Right lobe of liver (tissue), 4 donors: ENCODE measurements around the gene COX7C.

Source experiments
- POLR2A ChIP-seq: fragments of 450-650 bp; IDR thresholded peaks from one replicate; pipeline ENCODE4 v1.6.1; 2017; ENCODE audit warnings: antibody characterized with exemption, mild to moderate bottlenecking
- TF ChIP-seq, protein P1 (sequence below), 4 donors: fragments of 200-600 bp in 3 of 4; fragments of 450-650 bp in 1 of 4; IDR thresholded peaks; one replicate each; pipeline versions ENCODE4 v1.5.1 to v1.8.0; 2016 to 2022; ENCODE audit warnings: antibody characterized with exemption in 4 of 4, mild to moderate bottlenecking in 2 of 4
- donor health status: DM: no; HTN: no; CAD: no.
- donor health status: DM: no; HTN: no; CAD: no.
- donor health status: DM: no; HTN: yes; CAD: no.

DNA sequence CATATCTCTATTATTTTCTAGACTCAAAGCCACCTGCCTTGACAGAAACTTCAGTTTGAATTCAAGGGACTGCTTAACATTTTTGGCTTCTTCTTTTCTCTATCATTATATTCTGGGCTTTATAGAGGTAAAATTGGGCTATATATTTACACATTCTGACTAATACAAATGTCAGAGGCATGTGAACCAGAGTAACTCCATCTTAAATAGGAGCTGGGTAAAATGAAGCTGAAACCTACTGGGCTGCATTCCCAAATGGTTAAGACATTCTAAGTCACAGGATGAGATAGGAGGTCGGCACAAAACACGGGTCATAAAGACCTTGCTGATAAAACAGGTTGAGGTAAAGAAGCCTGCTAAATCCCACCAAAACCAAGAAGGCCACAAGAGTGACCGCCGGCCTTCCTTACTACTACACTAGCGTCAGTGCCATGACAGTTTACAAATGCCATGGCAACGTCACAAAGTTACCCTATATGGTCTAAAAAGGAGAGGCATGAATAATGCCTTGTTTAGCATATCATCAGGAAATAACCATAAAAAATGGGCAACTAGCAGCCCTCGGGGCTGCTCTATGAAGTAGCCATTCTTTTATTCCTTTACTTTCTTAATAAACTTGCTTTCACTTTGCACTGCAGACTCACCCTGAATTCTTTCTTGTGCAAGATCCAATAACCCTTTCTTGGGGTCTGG is 44.8 kb upstream of the COX7C start:
- TF ChIP-seq, protein P1, sequence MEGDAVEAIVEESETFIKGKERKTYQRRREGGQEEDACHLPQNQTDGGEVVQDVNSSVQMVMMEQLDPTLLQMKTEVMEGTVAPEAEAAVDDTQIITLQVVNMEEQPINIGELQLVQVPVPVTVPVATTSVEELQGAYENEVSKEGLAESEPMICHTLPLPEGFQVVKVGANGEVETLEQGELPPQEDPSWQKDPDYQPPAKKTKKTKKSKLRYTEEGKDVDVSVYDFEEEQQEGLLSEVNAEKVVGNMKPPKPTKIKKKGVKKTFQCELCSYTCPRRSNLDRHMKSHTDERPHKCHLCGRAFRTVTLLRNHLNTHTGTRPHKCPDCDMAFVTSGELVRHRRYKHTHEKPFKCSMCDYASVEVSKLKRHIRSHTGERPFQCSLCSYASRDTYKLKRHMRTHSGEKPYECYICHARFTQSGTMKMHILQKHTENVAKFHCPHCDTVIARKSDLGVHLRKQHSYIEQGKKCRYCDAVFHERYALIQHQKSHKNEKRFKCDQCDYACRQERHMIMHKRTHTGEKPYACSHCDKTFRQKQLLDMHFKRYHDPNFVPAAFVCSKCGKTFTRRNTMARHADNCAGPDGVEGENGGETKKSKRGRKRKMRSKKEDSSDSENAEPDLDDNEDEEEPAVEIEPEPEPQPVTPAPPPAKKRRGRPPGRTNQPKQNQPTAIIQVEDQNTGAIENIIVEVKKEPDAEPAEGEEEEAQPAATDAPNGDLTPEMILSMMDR (IDR thresholded peaks at IDR 0.05): no peak
- TF ChIP-seq POLR2A: no peak
